Endothelial cell of umbilical vein (primary cell): Measurements from ENCODE around the gene PRR20B. TPM values are rescaled to one million over a fixed set of nuclear protein-coding genes. Genes with fewer than 3 reads are reported as not detected.

Source experiments
- BruUV-seq: library from RNA; stranded (reverse); fragments of 400-500 nt; replicated peaks from 2 replicates; lab custom pipeline; 2021; lab: Mats Ljungman, UMichigan
- CTCF ChIA-PET: fragments of 300-600, 350-600 bp; sonication (Branson Sonifier 250); formaldehyde crosslinking; loops from one replicate; lab custom pipeline; 2021; ENCODE audit warnings: antibody characterized with exemption, inconsistent platforms; lab: Charles Lee
- POLR2A ChIA-PET: fragments of 300-600, 350-600 bp; sonication (Branson Sonifier 250); formaldehyde crosslinking; loops from one replicate; lab custom pipeline; 2021; ENCODE audit warnings: antibody characterized with exemption, inconsistent platforms; lab: Charles Lee
- DNase-seq: peaks from one replicate; pipeline ENCODE4 v3.0.0-alpha.2; 2011; ENCODE audit warnings: low read depth, low spot score
- FAIRE-seq: peaks from 2 replicates; lab custom pipeline; 2011; peaks lifted over from hg19 to GRCh38; lab: Jason Lieb, UNC
- H2AFZ ChIP-seq: 2 replicates; pipeline ENCODE4 v1.6.0; 2012; ENCODE audit warnings: low read depth, low read length, control low read depth, inconsistent platforms
- H3K27ac ChIP-seq: 2 replicates; pipeline ENCODE4 v1.5.1; 2011; ENCODE audit warnings: low read depth, mild to moderate bottlenecking, control low read depth, low read length, moderate library complexity; ENCODE audit not compliant: insufficient read depth
- H3K27me3 ChIP-seq, 2 experiments: 2 replicates each; pipeline versions ENCODE4 v1.6.0 to v1.6.1; 2011; ENCODE audit warnings: low read length in 2 of 2, mixed read lengths in 1 of 2; ENCODE audit not compliant: control insufficient read depth in 2 of 2, insufficient read depth in 2 of 2
- H3K36me3 ChIP-seq, 2 experiments: 2 replicates in 1 of 2; 3 replicates in 1 of 2; pipeline ENCODE4 v1.5.1; 2011; ENCODE audit warnings: low read length in 2 of 2, mild to moderate bottlenecking in 1 of 2, moderate library complexity in 1 of 2; ENCODE audit not compliant: control insufficient read depth in 2 of 2, insufficient read depth in 2 of 2; ENCODE audit errors: extremely low read depth in 1 of 2
- H3K4me1 ChIP-seq: 3 replicates; pipeline ENCODE4 v1.5.1; 2011; ENCODE audit warnings: mild to moderate bottlenecking, low read length; ENCODE audit not compliant: control insufficient read depth, insufficient read depth; ENCODE audit errors: extremely low read depth
- H3K4me2 ChIP-seq: 2 replicates; pipeline ENCODE4 v1.6.1; 2011; ENCODE audit warnings: low read length, control low read depth, mixed read lengths; ENCODE audit not compliant: insufficient read depth
- H3K4me3 ChIP-seq, 3 experiments: fragments of 200-600 bp in 1 of 3; sonication (generic), shearing (Covaris generic) in 1 of 3; replicated peaks in 1 of 3; 2 replicates each; pipeline ENCODE4 v1.5.1; 2011 to 2016; ENCODE audit warnings: control low read depth in 3 of 3, low read length in 3 of 3, mild to moderate bottlenecking in 2 of 3, inconsistent platforms in 1 of 3, low read depth in 1 of 3, moderate library complexity in 1 of 3; ENCODE audit not compliant: insufficient read depth in 1 of 3
- H3K79me2 ChIP-seq: 2 replicates; pipeline ENCODE4 v1.6.0; 2012; ENCODE audit warnings: low read length, inconsistent platforms; ENCODE audit not compliant: control insufficient read depth, insufficient read depth
- H3K9ac ChIP-seq: replicated peaks from 2 replicates; pipeline ENCODE3; 2011; ENCODE audit warnings: low read length, control low read depth; ENCODE audit not compliant: insufficient read depth; ENCODE audit errors: extremely low read depth
- H3K9me1 ChIP-seq: replicated peaks from 3 replicates; pipeline ENCODE4 v1.6.0; 2011; ENCODE audit warnings: mild to moderate bottlenecking, low read length; ENCODE audit not compliant: control insufficient read depth, insufficient read depth; ENCODE audit errors: extremely low read depth
- H3K9me3 ChIP-seq: replicated peaks from 2 replicates; pipeline ENCODE4 v1.5.1; 2012; ENCODE audit warnings: low read length, inconsistent platforms; ENCODE audit not compliant: control insufficient read depth, insufficient read depth
- H4K20me1 ChIP-seq: replicated peaks from 2 replicates; pipeline ENCODE3; 2011; ENCODE audit warnings: mild to moderate bottlenecking, low read length; ENCODE audit not compliant: control insufficient read depth, insufficient read depth; ENCODE audit errors: extremely low read depth
- CTCF ChIP-seq, 2 donors: IDR thresholded peaks; 1 replicate in 1 of 2; 2 replicates in 1 of 2; pipeline ENCODE4 v1.5.1; 2011; ENCODE audit warnings: low read length in 2 of 2, mild to moderate bottlenecking in 2 of 2, moderate library complexity in 2 of 2, control low read depth in 1 of 2, inconsistent platforms in 1 of 2, low read depth in 1 of 2; ENCODE audit not compliant: insufficient read depth in 1 of 2; ENCODE audit errors: extremely low read depth in 1 of 2
- EZH2 ChIP-seq: IDR thresholded peaks from 2 replicates; pipeline ENCODE4 v1.6.1; 2012; ENCODE audit warnings: borderline replicate concordance, low read depth, mild to moderate bottlenecking, moderate library complexity, low read length, inconsistent platforms; ENCODE audit not compliant: severe bottlenecking
- FOS ChIP-seq: IDR thresholded peaks from 2 replicates; pipeline ENCODE4 v1.6.1; 2011; ENCODE audit warnings: mild to moderate bottlenecking, low read length, moderate library complexity, borderline replicate concordance; ENCODE audit not compliant: insufficient read depth
- GATA2 ChIP-seq: IDR thresholded peaks from 2 replicates; pipeline ENCODE4 v1.7.0; 2011; ENCODE audit warnings: low read depth, mild to moderate bottlenecking, moderate library complexity, mixed read lengths, low read length; ENCODE audit not compliant: insufficient read length, insufficient read depth
- JUN ChIP-seq: IDR thresholded peaks from 2 replicates; pipeline ENCODE4 v1.6.1; 2011; ENCODE audit warnings: borderline replicate concordance, low read depth; ENCODE audit not compliant: insufficient read length, insufficient read depth
- MYC ChIP-seq: IDR thresholded peaks from one replicate; pipeline ENCODE4 v1.6.1; 2011; ENCODE audit warnings: mild to moderate bottlenecking, low read depth, low read length
- POLR2A ChIP-seq: IDR thresholded peaks from 2 replicates; pipeline ENCODE4 v1.6.1; 2012; ENCODE audit warnings: low read depth, mild to moderate bottlenecking, control low read depth, low read length
- POLR2AphosphoS5 ChIP-seq: IDR thresholded peaks from 2 replicates; pipeline ENCODE4 v1.6.1; 2012; ENCODE audit warnings: low read depth, mild to moderate bottlenecking, control low read depth, low read length, moderate library complexity; ENCODE audit not compliant: insufficient read depth
- dilution Hi-C: fragments of 300-500 bp; cut with MboI; formaldehyde crosslinking; loops from one replicate; pipeline ENCODE4 v1.15.0; 2019; ENCODE audit warnings: low sequenced_read_pairs; ENCODE audit not compliant: extremely low pct_ligation_motif_present
- intact Hi-C: fragments of 100-400 bp; cut with micrococcal nuclease; formaldehyde crosslinking; loops from one replicate; pipeline ENCODE4 v1.10.0; 2022
- polyA plus RNA-seq, 4 experiments: library from polyadenylated mRNA; depleted of rRNA in 3 of 4; stranded (reverse) in 3 of 4; unstranded in 1 of 4; fragments of >200 nt; gene quantifications; 2 replicates each; pipeline versions ENCODE4 v1.2.1 to v1.2.3, GENCODE V29; 2011 to 2012; ENCODE audit warnings: missing spikeins in 1 of 4
- total RNA-seq: library from RNA; stranded (reverse); gene quantifications from 2 replicates; pipeline ENCODE4 v1.2.3, GENCODE V29; 2021
- TF ChIP-seq, protein P1 (sequence below): IDR thresholded peaks from 2 replicates; pipeline ENCODE4 v1.6.1; 2011; ENCODE audit not compliant: insufficient read depth, insufficient read length

The PRR20B gene
- total and polyA plus RNA-seq, 2 donors (not counting 3 experiments of a cell fraction or from before 2014, with no cell fraction given) = not detected

GRCh38 chr13:57128909-57129308 is 18.4 kb upstream of the PRR20B start:
- Histone ChIP-seq H3K9me1 (no peaks in the 10 kb centered on the region), H3K4me1 (no peaks in the 10 kb centered on the region), H3K4me3 (no peak overlapping the region), H3K9me3 (no peaks in the 10 kb centered on the region), H3K9ac (no peak overlapping the region), H2AFZ (no peak overlapping the region), H3K27me3 (no peaks in the 10 kb centered on the region), H4K20me1 (no peaks in the 10 kb centered on the region), H3K4me2 (no peak overlapping the region), H3K27ac (no peak overlapping the region), H3K36me3 (no peaks in the 10 kb centered on the region), H3K79me2 (no peaks in the 10 kb centered on the region)
- DNase-seq (no peak), FAIRE-seq (no peak)
- ChIA-PET CTCF (no interaction called here), POLR2A (no interaction called here)
- dilution Hi-C loops (no loop called here), intact Hi-C loops (no loop called here)
- TF ChIP-seq MYC (no peak), JUN (no peak), CTCF (IDR thresholded peaks at IDR 0.05; ENCODE audit: extremely low read depth in 1 of 2, insufficient read depth in 1 of 2, low read depth in 1 of 2, low read length in 2 of 2) (no peak), GATA2 (no peak), EZH2 (no peak), POLR2AphosphoS5 (no peak), POLR2A (no peak), FOS (no peak)
- TF ChIP-seq, protein P1, sequence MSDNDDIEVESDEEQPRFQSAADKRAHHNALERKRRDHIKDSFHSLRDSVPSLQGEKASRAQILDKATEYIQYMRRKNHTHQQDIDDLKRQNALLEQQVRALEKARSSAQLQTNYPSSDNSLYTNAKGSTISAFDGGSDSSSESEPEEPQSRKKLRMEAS = no peak
- no TSS peak for BruUV-seq
